ENCODE results near the gene ACOT9.
"Not testable (repeated sequence)": the region's sequence is repeated elsewhere in the genome, so short reads cannot be mapped to it uniquely, and the experiment has no call there.

ACOT9 gene

GRCh38 chrX:23742697-23743622 lies at the start of gene ACOT9:
Gene ACOT9 (minus strand): TSS chrX:23743276. CDS start chrX:23743144, 132 bp downstream.
- DNase-seq (ENCODE audit: low read depth, low spot score): peak; percentile 96

GRCh38 chrX:23790155-23790497 lies 47.0 kb upstream of the ACOT9 start:
- DNase-seq (ENCODE audit: low read depth, low spot score): peak; percentile 53

- DNase-seq (ENCODE audit: low read depth, low spot score): no peak
Observed at GRCh38 chrX:23789386-23790154, 46.5 kb upstream of the ACOT9 start.

DNA sequence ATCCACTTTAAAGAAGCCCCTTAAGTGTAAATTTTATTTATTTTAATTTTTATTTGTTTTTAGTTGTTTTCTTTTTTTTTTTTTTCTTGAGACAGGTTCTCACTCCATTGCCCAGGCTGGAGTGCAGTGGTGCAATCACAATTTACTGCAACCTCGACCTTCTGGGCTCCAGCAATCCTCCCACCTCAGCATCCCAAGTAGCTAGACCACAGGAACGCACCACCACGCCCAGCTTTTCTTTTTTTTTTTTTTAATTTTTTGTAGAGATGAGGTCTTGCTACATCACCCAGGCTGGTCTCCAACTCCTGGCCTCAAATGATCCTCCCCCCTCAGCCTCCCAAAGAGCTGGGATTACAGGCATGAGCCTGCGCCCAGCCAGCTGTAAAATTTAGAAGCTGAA lies 45.9 kb upstream of the ACOT9 start:
- DNase-seq (ENCODE audit: low read depth, low spot score): no peak

- no peak for DNase-seq (ENCODE audit: low read depth, low spot score)
Observed at GRCh38 chrX:23788521-23788920, 45.4 kb upstream of the ACOT9 start.

DNA sequence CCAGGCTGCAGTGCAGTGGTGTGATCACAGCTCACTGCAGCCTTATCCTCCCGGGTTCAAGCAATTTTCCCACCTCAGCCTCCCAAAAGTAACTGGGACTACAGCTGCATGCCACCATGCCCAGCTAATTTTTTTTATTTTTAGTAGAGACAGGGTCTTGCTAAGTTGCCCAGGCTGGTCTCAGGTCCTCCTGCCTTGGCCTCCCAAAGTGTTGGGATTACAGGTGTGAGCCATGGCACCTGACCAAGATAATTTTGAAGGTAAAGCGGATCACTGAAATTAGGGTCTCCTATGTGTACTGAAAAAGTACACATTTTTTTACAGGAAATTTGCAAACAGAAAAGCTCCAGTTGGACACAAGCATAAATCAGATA lies 44.7 kb upstream of the ACOT9 start:
- DNase-seq (ENCODE audit: low read depth, low spot score): no peak

- DNase-seq (ENCODE audit: low read depth, low spot score): no peak
Observed at GRCh38 chrX:23786268-23786815, 43.3 kb upstream of the ACOT9 start.

DNA sequence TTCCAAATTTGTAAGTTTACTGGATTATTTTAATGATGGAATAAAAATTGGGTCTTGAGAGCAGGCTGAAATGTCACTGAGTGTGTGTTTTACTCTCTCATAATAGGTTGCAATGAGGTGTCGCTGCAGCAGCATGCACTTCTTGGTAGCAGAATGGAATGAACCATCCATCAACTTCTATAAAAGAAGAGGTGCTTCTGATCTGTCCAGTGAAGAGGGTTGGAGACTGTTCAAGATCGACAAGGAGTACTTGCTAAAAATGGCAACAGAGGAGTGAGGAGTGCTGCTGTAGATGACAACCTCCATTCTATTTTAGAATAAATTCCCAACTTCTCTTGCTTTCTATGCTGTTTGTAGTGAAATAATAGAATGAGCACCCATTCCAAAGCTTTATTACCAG lies 42.5 kb upstream of the ACOT9 start:
- no peak for DNase-seq (ENCODE audit: low read depth, low spot score)

GRCh38 chrX:23784470-23785331 lies 41.6 kb upstream of the ACOT9 start:
- DNase-seq (ENCODE audit: low read depth, low spot score): no peak

DNA sequence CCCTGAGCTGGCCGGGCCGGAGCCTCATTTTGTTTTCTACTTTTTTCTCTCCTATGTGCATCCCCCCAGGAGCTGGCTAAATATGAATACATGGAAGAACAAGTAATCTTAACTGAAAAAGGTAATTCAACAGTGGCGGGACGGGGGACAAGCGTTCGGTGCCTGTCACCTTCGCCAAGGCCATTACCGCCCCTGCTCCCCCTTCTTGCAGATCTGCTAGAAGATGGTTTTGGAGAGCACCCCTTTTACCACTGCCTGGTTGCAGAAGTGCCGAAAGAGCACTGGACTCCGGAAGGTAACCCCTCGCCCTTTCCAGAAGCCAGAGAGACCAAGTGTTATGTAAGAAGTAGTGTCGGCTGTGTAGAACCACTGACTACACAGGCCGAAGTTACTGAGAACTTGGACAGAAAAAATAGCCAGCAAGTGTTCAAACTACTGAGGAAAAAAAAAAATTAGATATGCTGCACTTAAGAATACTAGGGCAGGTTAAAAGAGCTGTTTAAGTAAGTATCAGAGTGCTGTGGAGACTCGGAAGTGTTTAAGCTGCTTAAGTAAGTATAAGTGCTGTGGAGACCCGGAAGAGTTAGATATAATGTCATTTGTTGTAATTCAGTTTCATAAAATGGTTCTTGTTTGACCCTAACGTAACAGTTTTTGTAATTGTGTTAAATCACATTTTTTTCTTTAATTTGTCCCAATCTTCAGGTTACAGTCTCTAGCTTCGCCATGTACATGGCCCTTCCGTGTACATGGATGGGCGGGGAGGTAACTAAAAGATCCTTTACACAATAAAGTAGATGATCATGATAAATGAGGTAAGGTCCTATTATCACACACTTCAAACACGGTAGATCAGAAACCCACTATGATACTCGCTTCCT lies 40.8 kb upstream of the ACOT9 start:
- no peak for DNase-seq (ENCODE audit: low read depth, low spot score)

GRCh38 chrX:23782863-23783588 lies 40.0 kb upstream of the ACOT9 start, which contains the start of gene SAT1:
Gene SAT1 (plus strand): TSS chrX:23783173. CDS start chrX:23783352, 179 bp downstream.
- peak; percentile 99 for DNase-seq (ENCODE audit: low read depth, low spot score)

- no peak for DNase-seq (ENCODE audit: low read depth, low spot score)
Observed at GRCh38 chrX:23782455-23782854, 39.4 kb upstream of the ACOT9 start.

- DNase-seq (ENCODE audit: low read depth, low spot score): no peak
Observed at GRCh38 chrX:23779025-23779424, 35.9 kb upstream of the ACOT9 start.

DNA sequence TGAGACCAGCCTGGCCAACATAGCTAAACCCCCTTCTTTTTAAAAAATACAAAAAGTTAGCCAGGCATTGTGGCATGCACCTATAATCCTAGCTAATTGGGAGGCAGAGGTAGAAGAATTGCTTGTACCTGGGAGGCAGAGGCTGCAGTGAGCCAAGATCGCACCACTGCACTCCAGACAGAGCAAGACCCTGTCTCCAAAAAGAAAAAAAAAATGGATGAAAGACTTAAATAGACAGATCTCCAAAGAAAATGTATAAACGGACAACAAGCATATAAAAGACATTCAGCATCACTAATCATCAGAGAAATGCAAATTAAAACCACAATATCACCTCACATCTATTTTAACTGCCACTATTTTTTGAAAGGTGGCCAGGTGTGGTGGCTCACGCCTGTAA lies 33.3 kb upstream of the ACOT9 start:
- DNase-seq (ENCODE audit: low read depth, low spot score): no peak

DNA sequence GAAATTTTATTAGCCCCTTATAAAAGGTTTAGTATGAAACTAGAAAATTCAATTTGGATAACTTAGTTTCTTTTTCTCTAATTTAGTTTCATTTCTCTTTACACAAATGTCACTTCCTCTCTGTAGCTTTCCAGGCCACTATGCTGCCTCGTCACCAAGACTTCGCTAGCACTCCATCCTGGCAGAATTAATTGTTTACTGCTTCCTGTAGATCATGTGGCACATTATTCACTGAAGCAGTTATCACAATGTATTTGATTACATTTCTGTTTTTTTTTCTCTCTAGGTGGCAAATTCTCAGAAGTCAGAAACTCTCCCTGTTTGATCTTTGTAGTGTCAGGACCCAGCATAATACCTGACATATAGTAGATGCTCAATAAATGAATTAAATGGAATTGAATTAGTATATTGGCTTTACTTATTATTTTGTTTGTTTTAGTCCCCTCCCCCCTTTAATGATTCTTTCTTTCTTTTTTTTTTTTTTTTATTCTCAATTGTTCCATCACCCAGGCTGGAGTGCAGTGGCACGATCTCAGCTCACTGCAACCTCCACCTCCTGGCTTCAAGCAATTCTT lies 30.6 kb upstream of the ACOT9 start:
- no peak for DNase-seq (ENCODE audit: low read depth, low spot score)

DNA sequence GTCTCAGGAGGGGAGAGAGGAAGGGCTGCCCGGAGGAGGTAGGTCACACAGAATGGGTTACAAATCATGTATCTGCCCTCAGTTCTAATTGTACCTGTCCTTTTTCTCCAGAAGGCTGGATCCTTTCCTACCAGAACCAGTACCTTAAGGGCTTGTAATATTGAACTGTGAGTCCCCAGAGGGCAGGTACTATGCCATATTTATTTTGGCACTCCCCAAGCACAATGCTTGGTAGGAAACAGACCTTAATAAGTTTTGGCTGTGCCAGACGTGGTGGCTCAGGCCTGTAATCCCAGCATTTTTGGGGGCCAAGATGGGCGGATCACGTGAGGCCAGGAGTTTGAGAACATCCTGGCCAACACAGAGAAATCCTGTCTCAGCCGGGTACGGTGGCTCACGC lies 28.0 kb upstream of the ACOT9 start:
- not testable (repeated sequence) for DNase-seq (ENCODE audit: low read depth, low spot score)

DNA sequence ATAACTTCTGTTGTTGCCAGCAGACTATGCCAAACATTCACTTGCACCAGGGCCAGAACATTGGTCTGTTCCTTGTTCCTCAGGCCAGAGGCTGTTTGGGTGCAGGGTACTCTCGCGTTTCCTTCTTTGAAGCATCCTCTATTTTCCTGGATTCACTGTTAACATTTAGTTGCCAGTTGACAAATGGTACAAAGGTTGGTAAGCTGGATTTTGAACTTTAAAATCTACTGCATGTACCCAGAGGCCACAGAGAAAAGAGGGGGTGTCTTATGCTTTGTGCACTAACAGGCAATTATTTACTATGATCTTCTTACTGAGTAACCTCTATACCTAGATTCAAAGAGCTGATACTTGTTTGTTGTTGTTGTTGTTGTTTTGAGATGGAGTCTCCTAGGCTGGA lies 27.1 kb upstream of the ACOT9 start:
- DNase-seq (ENCODE audit: low read depth, low spot score): no peak

- peak; percentile 38 for DNase-seq (ENCODE audit: low read depth, low spot score)
Observed at GRCh38 chrX:23766650-23767551, 23.8 kb upstream of the ACOT9 start.

All from ELF-1 (cell line).